Measurements from ENCODE around the gene TC2N.
"Not testable (repeated sequence)": the region's sequence is repeated elsewhere in the genome, so short reads cannot be mapped to it uniquely, and the experiment has no call there.

Gene TC2N

DNA sequence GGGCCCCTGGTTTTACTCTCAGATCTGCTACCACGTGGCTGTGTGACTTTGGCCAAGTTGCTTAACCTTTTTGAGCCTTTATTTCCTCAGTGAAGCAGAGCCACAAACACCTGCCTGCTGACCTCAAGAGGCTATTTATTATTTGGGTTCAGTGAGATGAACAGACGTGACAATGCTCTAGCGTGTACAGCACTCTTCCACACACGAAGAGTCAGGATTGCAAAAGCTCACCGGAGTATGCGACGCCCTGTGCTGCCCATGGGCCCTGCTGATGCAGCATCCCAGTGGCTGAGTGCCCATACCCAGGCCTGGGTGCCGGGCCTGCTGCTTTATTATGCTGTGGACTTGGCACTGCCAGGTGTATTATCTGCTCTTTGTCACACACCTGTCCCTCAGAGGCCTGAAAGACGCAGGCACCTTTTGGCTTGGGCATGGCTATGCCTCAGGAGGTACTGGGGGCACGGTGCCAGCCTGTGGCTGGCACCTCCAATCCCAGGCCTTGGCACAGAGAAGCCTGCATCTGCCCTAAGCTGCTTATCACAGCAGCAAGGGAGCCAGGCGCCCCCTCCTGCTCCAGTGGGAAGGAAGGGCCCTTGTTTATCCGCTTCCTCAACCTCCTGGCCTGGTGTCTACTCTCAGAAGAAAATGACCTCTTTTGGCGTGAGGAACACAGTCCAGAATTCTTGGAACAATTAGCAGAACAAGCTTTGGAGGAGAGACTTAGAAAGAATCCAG, 22.3 kb upstream of the TC2N start:
- no peak for DNase-seq (ENCODE audit: low spot score)

DNA sequence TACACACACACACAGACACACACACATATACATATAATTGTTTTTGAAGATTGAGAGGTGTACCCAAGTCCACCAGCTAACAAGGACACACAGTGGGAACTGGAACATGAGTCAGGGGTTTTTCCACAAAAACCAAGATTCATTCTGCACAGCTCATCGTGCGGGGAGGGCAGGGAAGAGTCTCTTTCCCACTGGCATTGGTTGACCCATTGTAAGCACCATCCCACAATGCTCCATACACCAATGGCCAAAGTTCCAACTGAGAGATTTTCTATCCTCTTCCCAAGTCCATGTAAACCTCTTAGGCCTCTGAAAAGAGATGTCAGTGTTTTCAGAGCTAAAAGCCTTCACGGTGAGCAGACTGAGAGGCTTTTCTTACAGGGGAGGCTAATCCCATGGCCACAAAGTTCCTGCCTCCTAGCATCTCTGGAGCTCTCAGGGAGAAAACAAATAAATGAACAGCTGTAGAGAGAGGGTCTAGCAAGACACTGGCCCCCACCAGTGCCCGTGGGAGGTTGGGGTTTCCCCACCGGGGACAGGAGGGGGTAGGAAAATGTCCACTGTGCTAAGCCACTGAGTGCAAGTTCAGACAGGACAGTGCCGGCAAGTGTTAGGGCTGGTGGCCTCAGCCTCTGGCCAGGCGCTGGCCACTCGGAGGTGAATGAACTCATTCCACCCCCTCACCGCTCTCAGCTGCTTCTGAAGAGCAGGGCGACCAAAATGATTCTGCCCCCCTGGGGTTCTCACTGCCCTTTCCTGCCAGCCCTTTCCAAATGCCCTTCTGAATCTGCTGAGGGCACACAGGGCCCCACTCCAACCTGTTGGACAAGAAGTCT, 21.5 kb upstream of the TC2N start:
- DNase-seq (ENCODE audit: low spot score): peak; percentile 32

DNA sequence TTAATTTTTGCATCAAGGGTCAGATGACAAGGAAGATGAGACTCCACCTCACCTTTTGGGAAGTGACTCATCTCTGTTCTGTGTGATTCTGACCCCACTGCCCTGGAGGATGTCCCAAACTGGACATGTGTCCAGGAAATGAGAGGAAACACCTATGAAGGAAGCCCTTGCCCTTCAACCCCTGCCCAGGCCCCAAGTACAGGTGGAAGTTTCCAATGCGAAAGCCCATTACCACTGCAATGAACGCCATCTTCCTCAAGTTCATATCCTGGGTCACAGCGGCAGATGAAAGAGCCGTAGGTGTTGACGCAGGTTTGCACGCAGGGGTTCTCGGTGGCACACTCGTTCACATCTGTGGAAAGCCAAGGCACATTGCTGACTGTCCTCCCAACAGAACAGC, 19.6 kb upstream of the TC2N start:
- no peak for DNase-seq (ENCODE audit: low spot score)

DNA sequence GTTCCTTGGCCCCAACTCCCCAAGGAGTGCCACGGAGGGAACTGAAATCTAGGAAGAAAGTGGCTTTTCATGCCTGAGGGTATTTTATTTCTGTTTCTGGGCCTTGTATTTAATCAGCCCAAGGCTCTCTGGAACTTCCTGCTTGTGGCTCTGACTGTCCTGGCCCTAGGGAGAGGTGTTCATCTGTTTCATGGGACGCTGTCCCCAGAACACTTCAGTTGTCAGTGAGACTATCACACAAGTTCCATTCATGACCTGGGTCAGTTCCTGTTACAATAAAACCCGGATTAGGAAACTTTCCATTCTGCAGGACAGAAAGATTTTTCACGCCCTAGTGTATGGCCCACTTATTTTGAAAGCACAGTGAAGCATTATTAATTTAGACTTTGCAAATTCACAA, 18.5 kb upstream of the TC2N start:
- DNase-seq (ENCODE audit: low spot score): no peak

DNA sequence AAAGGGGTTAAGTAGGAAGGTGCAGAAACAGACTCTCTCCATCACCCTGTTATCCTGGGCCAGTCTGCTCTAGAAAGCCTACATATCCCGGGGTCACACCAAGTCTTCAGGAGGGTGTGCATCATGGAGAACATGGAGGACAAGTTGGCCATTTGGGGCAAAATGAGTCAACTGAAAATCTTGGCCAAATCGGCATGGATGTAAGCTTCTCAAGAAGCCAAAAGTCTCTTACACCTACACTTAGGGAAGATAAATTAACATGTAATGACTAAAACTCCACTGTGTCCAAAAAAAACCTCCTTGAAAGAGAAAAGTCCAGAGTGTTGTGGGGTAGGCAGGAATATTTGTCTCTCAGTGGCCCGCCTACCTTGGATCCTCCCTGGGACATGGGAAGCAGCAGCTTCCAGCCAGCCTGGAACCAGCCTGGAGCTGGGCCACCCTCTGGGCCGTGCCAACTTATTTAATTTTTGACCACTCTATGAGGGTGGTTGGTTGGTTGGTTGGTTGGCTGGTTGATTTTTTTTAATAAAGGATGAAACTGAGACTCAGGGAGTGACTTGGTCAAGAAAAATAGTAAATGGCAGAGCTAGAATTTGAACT, 17.9 kb upstream of the TC2N start:
- no peak for DNase-seq (ENCODE audit: low spot score)

DNA sequence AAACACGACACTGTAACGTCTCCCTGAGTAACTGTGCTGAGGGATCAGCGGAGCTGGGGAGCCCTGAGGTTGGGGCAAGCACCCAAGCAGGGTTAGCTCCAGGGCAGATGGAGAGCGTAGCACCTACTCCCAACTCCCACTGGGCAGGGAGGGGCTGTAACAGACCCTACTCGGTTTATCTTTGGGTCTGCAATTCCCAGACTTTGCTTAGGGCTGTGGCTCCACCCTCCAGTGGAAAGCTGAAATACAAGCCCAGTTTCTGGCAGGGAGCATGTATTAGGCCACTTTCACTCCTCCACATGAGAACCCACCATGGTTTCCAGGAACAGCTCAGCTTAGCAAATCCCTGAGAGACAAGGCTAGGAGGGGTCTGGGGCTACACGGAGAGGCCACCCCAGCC, 17.3 kb upstream of the TC2N start:
- no peak for DNase-seq (ENCODE audit: low spot score)

DNA sequence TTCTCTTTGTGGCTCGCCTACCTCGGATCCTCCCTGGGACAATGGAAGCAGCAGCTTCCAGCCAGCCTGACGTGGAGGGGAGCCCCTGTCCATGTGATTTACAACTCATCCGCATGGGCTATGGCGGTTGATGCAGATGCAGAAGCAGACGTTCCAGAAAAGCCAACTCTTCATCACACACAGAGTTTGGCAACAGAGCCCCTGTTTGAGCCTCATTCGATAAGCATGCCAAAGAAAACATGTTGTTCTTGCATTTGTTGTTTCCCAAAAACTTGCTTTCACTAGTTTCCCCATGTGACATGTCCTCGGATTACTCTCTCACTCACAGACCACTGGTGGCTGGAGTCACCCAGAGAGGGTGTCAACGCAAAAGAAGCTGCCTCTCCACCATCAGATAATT, 16.4 kb upstream of the TC2N start:
- DNase-seq (ENCODE audit: low spot score): no peak

DNA sequence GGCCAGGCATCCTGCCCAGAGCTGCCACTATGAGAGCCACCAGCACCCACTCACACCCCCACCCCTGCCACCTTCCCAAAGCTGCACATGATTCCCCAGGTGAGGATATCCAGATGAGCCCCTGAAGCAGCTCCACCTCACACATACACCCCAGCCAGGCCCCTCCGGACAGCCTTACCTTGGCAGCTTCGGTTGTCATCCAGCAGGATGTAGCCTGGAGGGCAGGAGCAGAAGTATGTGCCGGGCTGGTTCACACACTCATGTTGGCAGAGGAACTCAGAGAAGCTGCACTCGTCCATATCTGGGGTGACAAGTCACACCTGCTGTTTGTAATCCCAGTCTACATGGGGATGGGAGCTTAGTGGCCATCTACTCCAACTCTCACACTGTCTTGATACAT, 15.4 kb upstream of the TC2N start:
- no peak for DNase-seq (ENCODE audit: low spot score)

DNA sequence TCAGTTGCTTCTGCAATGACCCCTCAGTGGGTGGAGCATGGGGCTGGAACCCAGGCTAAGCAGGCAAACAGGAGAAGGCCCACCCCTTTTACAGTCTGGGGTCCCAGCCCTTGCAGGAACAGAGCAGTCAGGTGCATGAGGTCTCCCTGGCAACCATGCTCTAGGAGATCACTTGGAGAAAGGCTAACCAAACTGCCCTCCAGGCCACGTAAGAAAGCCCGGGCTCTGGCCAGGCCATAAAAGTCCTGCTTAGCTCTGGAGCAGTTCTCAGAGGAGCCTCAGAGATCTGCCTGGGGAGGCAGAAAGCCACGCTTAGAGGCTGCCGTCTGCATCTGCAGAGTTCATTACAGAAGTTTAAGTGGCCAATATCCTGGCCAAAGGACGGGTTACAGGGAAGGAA, 15.0 kb upstream of the TC2N start:
- no peak for DNase-seq (ENCODE audit: low spot score)

DNA sequence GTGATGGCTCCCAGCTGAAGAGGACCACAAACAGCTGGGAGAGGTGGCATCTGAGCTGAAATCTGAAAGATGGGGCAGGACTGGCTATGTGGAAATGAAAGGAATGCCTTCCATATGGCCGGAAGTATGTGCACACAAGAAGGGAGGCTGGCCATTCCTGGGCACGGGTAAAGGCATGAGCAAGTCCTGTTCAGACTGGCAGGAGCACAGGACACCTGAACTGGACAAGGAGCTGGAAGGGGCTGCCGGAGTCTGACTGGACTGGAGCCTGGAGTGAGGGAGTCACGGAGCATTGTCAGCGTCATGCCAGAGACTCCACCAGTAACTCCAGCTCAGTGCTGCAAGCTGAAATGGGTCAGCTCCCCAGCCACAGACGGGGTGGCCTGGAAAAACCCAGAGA, 11.9 kb upstream of the TC2N start:
- no peak for DNase-seq (ENCODE audit: low spot score)

DNA sequence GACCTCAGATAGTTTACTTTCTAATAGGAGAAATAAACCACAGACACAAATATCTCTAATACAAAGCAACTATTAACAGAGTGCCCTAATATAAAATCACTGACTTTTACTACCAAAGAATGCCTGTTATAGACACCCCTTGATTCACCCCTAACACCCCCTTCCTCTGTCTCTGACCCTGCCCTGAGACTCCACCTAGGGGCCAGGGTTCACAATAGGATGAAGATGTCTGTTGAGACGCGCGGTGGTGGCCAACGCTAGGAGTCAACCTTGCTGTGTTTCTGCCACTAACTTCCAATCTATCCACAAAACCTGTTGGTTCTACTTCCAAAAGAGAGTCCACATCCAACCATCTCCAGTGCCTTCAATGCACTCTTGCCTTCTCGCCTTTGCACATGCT, 10.9 kb upstream of the TC2N start:
- no peak for DNase-seq (ENCODE audit: low spot score)

DNA sequence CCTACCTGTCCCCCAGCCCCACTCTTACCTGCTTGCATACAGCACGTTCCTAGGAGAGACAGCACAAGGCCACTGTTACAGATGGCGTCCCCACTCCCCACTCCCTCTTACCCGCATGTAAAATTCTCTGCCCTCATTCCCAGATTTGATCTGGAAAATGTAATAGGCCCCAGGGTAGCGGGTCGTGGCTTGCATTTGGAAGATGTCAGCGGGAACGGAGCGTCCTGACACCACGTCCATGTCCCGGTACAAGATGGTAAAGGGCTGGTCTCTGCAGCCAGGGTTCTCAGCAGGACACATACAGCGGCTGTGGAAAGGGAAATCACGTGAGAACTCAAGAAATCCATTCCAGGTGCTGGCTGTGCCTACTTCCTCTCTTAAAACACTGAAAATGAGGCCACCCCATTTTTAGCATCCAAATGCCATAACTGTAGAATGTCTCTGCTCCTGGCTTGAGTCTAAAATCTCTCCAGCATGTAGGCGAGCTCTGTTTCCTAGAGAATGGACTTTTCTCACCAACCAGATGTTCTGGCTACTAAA, 10.1 kb upstream of the TC2N start:
- no peak for DNase-seq (ENCODE audit: low spot score)

DNA sequence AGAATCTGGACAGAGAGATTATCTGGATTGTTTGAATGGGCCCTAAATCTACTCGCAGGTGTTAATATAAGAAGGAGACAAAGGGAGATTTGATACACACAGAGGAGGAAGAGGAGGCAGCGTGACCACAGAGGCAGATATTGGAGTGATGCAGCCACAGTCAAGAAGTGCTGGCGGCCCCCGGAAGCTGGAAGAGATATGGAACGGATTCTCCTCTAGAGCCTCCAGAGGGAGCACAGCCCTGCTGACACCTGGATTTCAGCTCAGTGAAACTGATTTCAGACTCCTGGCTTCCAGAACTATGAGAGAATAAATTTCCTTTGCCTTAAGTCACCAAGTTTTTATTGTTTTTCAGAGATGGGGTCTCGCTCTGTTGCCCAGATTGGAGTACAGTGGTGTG, 9.2 kb upstream of the TC2N start:
- DNase-seq (ENCODE audit: low spot score): no peak

DNA sequence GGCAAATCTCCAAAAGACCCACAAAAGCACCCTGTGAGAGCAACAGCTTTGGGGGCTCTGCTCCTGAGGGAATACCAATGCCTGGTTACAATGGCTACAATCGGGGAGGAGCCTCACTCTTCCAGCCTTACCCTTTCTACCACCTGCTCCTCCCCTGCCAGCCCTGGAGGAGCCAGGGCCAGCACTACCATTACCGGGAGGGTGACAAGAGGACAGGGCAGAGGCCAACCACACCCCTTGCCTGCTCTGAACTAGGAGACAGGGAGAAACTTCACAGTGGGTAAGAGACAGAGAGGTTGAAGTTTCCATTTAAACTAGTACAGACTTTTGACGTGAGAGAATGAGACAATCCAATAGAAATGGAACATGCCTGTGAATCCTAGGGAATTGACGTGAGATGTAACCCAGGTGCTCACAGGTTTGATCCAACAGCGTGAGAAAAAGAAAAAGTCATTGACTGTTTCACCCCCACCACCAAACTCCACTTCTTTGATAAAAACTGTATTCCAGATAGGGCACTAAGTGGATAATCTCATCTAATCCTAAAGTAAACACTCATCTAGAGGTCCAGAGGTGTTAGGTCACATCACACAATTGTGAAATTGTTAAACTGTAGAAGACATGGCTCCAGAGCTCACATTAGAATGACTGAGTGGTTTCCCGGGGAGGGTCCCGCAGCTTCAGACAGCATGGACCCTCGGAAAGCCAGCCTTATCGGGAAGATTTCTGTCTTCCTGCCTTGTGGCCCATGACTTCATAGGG, 8.4 kb upstream of the TC2N start:
- DNase-seq (ENCODE audit: low spot score): no peak

DNA sequence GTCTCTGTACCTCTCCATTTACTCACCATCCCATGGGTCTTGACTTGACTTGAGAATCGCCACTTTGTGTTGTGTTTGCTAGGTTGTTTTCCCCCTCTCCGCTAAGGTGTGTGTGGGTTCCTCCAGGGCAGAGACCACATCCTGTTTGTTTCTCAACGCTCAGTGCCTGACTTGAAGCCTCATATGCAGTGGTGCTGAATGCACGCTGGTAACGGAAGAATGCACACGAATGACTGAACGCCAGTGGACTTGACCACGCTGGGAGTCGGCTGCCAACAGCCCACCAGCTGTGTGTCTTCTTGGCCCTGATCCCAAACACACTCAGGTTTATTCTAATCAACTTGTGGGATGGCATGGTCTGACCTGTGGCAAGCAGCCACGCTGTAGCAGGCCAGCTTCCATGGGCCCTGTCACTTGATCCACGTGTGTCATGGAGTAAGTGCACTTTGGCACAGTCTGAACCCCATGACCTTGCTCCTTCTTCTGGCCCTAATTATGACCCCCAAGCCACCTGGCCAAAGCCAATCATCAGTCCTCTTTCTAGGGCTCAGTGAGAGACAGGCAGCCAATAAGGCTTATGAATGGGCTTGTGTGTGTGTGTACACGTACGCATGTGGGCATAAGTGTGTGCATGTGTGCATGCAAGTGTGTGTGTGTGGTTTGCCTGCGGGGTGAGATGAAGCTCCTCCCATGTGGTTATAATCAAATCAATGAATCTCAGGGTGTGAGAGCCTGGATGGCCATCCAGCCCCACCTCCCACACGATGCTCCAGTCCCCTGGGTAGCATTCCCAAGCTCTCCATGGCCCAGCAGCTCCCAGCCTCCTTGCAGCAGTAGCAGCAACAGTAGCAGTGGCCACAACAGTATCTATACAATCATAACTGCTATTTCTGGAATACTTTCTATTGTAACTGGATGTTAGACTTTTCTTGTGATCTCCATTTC, 6.4 kb upstream of the TC2N start:
- DNase-seq (ENCODE audit: low spot score): no peak

DNA sequence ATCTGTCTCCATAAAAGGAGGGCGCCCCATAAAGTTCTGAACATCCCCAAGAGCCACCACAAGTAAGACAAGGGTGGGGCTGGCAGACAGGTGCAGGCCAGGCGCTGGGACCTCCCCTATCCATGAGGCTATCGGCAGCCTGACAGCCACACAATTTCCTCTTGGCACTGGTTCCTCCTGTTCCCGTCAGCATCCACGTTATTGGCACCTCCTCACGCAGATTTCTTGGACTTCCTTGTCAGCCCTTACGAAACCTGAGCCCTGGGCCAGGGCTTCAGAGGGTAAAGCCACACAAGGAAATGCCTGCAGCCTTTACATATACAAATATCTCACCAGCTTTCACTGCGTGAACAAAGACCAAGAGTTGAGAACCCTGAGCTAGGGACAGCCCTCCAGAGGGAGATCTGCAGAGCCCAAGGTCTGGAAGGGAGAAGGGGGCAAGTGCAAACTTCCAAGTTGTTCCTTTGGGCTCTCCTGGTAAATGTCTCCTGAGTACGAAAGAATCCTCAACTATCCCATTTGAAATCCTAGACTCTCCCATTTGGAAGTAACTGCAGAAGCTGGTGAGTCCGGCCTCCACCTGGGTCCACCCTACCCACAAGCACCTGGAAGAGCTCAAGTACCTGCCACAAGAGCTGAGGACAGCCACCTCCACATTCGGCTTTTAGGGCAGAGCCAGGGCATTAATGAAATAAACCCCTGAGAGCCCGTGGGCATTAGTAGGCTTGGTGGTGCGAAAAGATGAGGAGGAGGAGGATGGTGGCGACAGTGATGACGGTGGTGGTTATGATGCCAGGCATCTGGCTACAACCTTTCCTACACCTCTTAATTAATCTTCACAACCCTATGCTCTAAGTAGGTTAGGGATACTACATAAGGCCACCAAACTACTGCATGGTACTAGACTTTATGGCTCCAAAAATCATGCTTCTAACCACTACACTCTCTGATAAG, 5.5 kb upstream of the TC2N start:
- DNase-seq (ENCODE audit: low spot score): peak; percentile 41

DNA sequence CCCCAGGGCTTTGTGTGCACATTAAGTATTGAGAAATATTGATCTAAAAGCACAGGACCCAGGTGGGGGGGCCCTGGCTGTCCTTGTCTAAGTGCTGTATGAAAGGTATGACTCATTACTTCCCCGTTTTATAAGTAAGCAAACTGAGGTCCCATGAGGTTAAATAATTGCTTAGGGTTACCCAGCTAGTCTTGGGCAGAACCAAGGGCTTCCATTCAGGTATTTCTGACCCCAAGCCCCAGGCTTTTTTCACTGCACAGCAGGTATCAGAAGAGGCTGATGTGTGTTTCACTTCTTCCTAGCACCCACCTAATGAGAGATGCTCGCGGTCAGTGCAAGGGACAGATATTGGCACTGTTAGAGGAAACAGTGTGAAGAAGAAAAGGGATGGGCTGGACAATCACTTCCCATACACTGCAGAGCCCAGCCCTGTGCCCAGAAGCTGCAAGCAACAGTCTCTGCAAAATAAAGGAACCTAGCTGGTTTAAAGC, 4.7 kb upstream of the TC2N start:
- no peak for DNase-seq (ENCODE audit: low spot score)

DNA sequence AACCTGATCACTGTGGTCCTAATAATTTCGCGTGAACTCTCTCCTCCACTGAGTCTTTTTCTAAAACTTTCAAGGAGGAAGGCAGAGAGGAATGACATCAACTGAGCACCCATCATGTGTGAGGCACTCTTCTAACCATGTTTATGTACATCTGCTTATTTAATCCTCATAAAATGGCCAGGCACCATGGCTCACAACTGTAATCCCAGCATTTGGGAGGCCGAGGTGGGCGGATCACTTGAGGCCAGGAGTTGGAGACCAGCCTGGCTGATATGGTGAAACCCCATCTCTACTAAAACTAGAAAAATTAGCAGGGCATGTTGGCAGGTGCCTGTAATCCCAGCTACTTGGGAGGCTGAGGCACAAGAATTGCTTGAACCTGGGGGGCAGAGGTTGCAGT, 4.1 kb upstream of the TC2N start:
- DNase-seq (ENCODE audit: low spot score): not testable (repeated sequence)

DNA sequence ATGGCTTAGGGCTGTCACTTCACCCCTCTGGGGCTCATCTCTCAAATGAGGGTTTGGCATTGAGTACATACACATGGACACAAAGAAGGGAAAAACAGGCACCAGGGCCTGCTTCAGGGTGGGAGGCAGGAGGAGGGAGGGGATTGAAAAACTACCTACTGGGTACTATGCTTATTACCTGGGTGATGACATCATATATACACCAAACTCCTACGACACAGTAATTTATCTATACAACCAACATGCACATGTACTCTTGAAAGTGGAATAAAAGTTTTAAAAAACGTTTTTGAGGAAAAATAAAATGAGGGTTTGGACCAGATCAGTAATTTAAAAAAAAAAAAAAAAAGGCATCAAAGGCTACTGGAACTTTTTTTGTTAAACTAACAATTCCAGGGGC, 3.6 kb upstream of the TC2N start:
- DNase-seq (ENCODE audit: low spot score): no peak

DNA sequence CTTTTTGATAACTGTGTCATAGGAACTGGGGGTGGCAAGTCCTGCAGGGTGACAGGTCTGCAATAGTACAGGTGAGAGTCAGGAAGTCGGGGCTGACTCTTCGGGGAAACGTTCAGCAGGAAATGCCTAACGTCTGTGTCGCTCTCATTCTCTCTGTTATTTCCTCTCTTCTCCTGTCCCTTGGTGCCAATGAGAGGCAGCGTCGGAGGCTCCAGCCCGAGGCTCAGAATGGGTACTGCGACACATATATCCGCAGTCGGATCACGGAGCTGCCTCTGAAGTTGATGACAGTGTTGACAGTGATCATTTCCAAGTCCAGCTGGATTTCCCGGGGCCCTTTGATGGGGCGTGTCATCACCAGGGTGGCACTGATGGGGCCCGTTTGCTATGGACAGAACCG, 2.7 kb upstream of the TC2N start:
- no peak for DNase-seq (ENCODE audit: low spot score)
